ENCODE measurements around the gene TENM4.

TENM4 gene

GRCh38 chr11:78768345-78768744, 672.5 kb downstream of the TENM4 start:
- no peak for ATAC-seq
- TF ChIP-seq ZNF70 (CRISPR knock-in tag; IDR thresholded peaks at IDR 0.05) (no peak), PATZ1 (CRISPR knock-in tag; IDR thresholded peaks at IDR 0.05; ENCODE audit: borderline replicate concordance) (no peak), CSDC2 (CRISPR knock-in tag; IDR thresholded peaks at IDR 0.05) (no peak), TSHZ2 (CRISPR knock-in tag; IDR thresholded peaks at IDR 0.05) (no peak), ARNTL (CRISPR knock-in tag; IDR thresholded peaks at IDR 0.05; ENCODE audit: borderline replicate concordance, low read depth) (no peak), ZFP3 (CRISPR knock-in tag; IDR thresholded peaks at IDR 0.05) (no peak), POU6F1 (CRISPR knock-in tag; IDR thresholded peaks at IDR 0.05; ENCODE audit: borderline replicate concordance, low read depth) (no peak), OSR1 (CRISPR knock-in tag; IDR thresholded peaks at IDR 0.05) (no peak), CSRNP3 (CRISPR knock-in tag; IDR thresholded peaks at IDR 0.05) (no peak), ESRRG (CRISPR knock-in tag; IDR thresholded peaks at IDR 0.05) (no peak), BACH2 (CRISPR knock-in tag; IDR thresholded peaks at IDR 0.05; ENCODE audit: borderline replicate concordance) (no peak), SNAI2 (CRISPR knock-in tag; IDR thresholded peaks at IDR 0.05) (no peak), RARB (CRISPR knock-in tag; IDR thresholded peaks at IDR 0.05) (no peak), ISL1 (CRISPR knock-in tag; IDR thresholded peaks at IDR 0.05) (no peak), PPARA (CRISPR knock-in tag; IDR thresholded peaks at IDR 0.05; ENCODE audit: borderline replicate concordance) (no peak), ZNF8 (CRISPR knock-in tag; IDR thresholded peaks at IDR 0.05) (no peak), CREB5 (CRISPR knock-in tag; IDR thresholded peaks at IDR 0.05; ENCODE audit: low read depth) (no peak), TOX (CRISPR knock-in tag; IDR thresholded peaks at IDR 0.05; ENCODE audit: borderline replicate concordance) (no peak), ZC3H10 (CRISPR knock-in tag; IDR thresholded peaks at IDR 0.05) (no peak)

GRCh38 chr11:78767027-78767932, 673.5 kb downstream of the TENM4 start:
- ATAC-seq = no peak
- no peak for TF ChIP-seq BACH2 (CRISPR knock-in tag; IDR thresholded peaks at IDR 0.05; ENCODE audit: borderline replicate concordance)
- peak; percentile 13; the same call in 1 of the 2 replicates for TF ChIP-seq ISL1 (CRISPR knock-in tag; IDR thresholded peaks at IDR 0.05)
- no peak for TF ChIP-seq CSDC2 (CRISPR knock-in tag; IDR thresholded peaks at IDR 0.05)
- TF ChIP-seq GLIS3 (CRISPR knock-in tag; IDR thresholded peaks at IDR 0.05) = no peak

GRCh38 chr11:78764946-78765345, 675.9 kb downstream of the TENM4 start:
- no peak for ATAC-seq
- TF ChIP-seq OSR1 (CRISPR knock-in tag; IDR thresholded peaks at IDR 0.05) (no peak), PATZ1 (CRISPR knock-in tag; IDR thresholded peaks at IDR 0.05; ENCODE audit: borderline replicate concordance) (no peak), TSHZ2 (CRISPR knock-in tag; IDR thresholded peaks at IDR 0.05) (no peak), ESRRG (CRISPR knock-in tag; IDR thresholded peaks at IDR 0.05) (no peak), PPARA (CRISPR knock-in tag; IDR thresholded peaks at IDR 0.05; ENCODE audit: borderline replicate concordance) (no peak), CSDC2 (CRISPR knock-in tag; IDR thresholded peaks at IDR 0.05) (no peak), ZNF565 (CRISPR knock-in tag; conservative IDR thresholded peaks at IDR 0.05; ENCODE audit: low read depth) (no peak), ARNTL (CRISPR knock-in tag; IDR thresholded peaks at IDR 0.05; ENCODE audit: borderline replicate concordance, low read depth) (no peak)
